NT2/D1 (cell line): ENCODE measurements around the gene CAMSAP3.

ENCODE experiments used
- SUZ12 ChIP-seq: IDR thresholded peaks from 2 replicates; pipeline ENCODE4 v1.6.1; 2011; ENCODE audit not compliant: insufficient read length, insufficient read depth; ENCODE audit errors: extremely low read depth
- YY1 ChIP-seq: IDR thresholded peaks from 2 replicates; pipeline ENCODE4 v1.6.1; 2011; ENCODE audit not compliant: insufficient read length, insufficient read depth
- ZNF274 ChIP-seq: IDR thresholded peaks from 2 replicates; pipeline ENCODE4 v1.6.1; 2011; ENCODE audit warnings: mild to moderate bottlenecking, low read depth, low read length

GRCh38 chr19:7631577-7631976 lies 35.9 kb downstream of the CAMSAP3 start:
- no peak for TF ChIP-seq YY1
- no peak for TF ChIP-seq ZNF274
- no peak for TF ChIP-seq SUZ12
